Measurements from ENCODE around the gene EIF3K. TPM values are rescaled to one million over a fixed set of nuclear protein-coding genes. Genes with fewer than 3 reads are reported as not detected.

The EIF3K gene
- total and polyA plus RNA-seq, 12 donors = 177 to 537 (median 267) TPM

- Histone ChIP-seq H3K36me3 (replicated peaks in 1 of 2) (no peaks in the 10 kb centered on the region), H3K4me1 (replicated peaks in 1 of 2) (peaks cover 69 to 88% of the 10 kb centered on the region in 2 donors), H3K27me3 (no peaks in the 10 kb centered on the region), H3K4me3 (no peak overlapping the region), H3K27ac (peak overlapping the region; percentile 86 to 97 (median 96)), H3K9me3 (replicated peaks in 1 of 3) (no peaks in the 10 kb centered on the region)
- TF ChIP-seq POLR2A (IDR thresholded peaks at IDR 0.05) (no peak), CTCF (IDR thresholded peaks at IDR 0.05) (no peak)
- no peak for DNase-seq
- intact Hi-C loops (cut with DNase I) = no loop called here
- 77 to 83% (median 80%) methylated on average over 11 to 15 of the region's 15 CpGs for WGBS, 4 donors
These were observed 66.1 kb downstream of the EIF3K start for GRCh38 chr19:38684862-38685665.

- H3K4me1 ChIP-seq (replicated peaks in 1 of 2) = peaks cover 69 to 80% of the 10 kb centered on the region in 2 donors
- H3K27me3 ChIP-seq = no peaks in the 10 kb centered on the region
- no peaks in the 10 kb centered on the region for H3K9me3 ChIP-seq (replicated peaks in 1 of 3)
- DNase-seq = no peak
- no peaks in the 10 kb centered on the region for H3K36me3 ChIP-seq (replicated peaks in 1 of 2)
- no peak overlapping the region for H3K4me3 ChIP-seq
- intact Hi-C loops (cut with DNase I) = no loop called here
- 10 to 17% (median 13%) methylated on average over 6 to 10 of the region's 10 CpGs for WGBS, 4 donors
- peak overlapping the region; percentile 86 to 97 (median 96) for H3K27ac ChIP-seq
- peak; percentile 19 to 71 (median 63) for TF ChIP-seq CTCF (IDR thresholded peaks at IDR 0.05)
- TF ChIP-seq POLR2A (IDR thresholded peaks at IDR 0.05) = peak in 1 of 2 donors; percentile 17
These were observed 66.9 kb downstream of the EIF3K start for GRCh38 chr19:38685666-38686529.

GRCh38 chr19:38686530-38686888 is 67.5 kb downstream of the EIF3K start:
- Histone ChIP-seq H3K4me3 (no peak overlapping the region), H3K36me3 (replicated peaks in 1 of 2) (no peaks in the 10 kb centered on the region), H3K27me3 (no peaks in the 10 kb centered on the region), H3K9me3 (replicated peaks in 1 of 3) (no peaks in the 10 kb centered on the region), H3K27ac (peak overlapping the region; percentile 86 to 97 (median 96)), H3K4me1 (replicated peaks in 1 of 2) (peaks cover 66 to 77% of the 10 kb centered on the region in 2 donors)
- TF ChIP-seq CTCF (IDR thresholded peaks at IDR 0.05) = no peak
- no peak for TF ChIP-seq POLR2A (IDR thresholded peaks at IDR 0.05)
- intact Hi-C loops (cut with DNase I) = no loop called here
- DNase-seq = no peak
- WGBS, 4 donors = 69 to 89% (median 75%) methylated on average over 5 of the region's 5 CpGs

Other genes starting within 250 kb of the EIF3K start
- gene PSMD8, start 244.6 kb upstream of the EIF3K start, total RNA-seq = 100 to 1,000 TPM; 121 to 330 (median 211) TPM
- 100 to 1,000 TPM in 1 of 3 donors, 10 to 100 TPM in 2; 53.1 to 268 (median 64.5) TPM for gene PSMD8, start 244.6 kb upstream of the EIF3K start, polyA plus RNA-seq
- gene GGN, start 231.2 kb upstream of the EIF3K start, total RNA-seq = 1 to 10 TPM in 1 of 9 donors, under 1 TPM in 5, not detected in 3; 0.57 to 1.4 (median 0.78) TPM
- 1 to 10 TPM in 1 of 3 donors, under 1 TPM in 1, not detected in 1; 0.88 to 1.6 TPM for gene GGN, start 231.2 kb upstream of the EIF3K start, polyA plus RNA-seq
- 1 to 10 TPM in 3 of 9 donors, under 1 TPM in 5, not detected in 1; 0.06 to 3.3 (median 0.45) TPM for gene SPRED3, start 230.5 kb upstream of the EIF3K start, total RNA-seq
- 1 to 10 TPM; 1.4 TPM for gene SPRED3, start 230.5 kb upstream of the EIF3K start, polyA plus RNA-seq
- 10 to 100 TPM in 8 of 9 donors, 1 to 10 TPM in 1; 7.2 to 33.5 (median 16.6) TPM for gene FAM98C, start 216.1 kb upstream of the EIF3K start, total RNA-seq
- gene FAM98C, start 216.1 kb upstream of the EIF3K start, polyA plus RNA-seq = 10 to 100 TPM in 2 of 3 donors, 1 to 10 TPM in 1; 5.3 to 25.7 (median 20.8) TPM
- 1 to 10 TPM in 8 of 9 donors, under 1 TPM in 1; 0.22 to 10.0 (median 4.2) TPM for gene RASGRP4, start 193.0 kb upstream of the EIF3K start, total RNA-seq
- gene RASGRP4, start 193.0 kb upstream of the EIF3K start, polyA plus RNA-seq = 1 to 10 TPM; 1.3 to 4.5 (median 2.7) TPM
- gene RYR1, start 185.5 kb upstream of the EIF3K start, total RNA-seq = 1 to 10 TPM in 8 of 9 donors, under 1 TPM in 1; 0.90 to 10.0 (median 3.3) TPM
- gene RYR1, start 185.5 kb upstream of the EIF3K start, polyA plus RNA-seq = 1 to 10 TPM; 1.2 to 7.2 (median 2.0) TPM
- gene MAP4K1, start 1.2 kb upstream of the EIF3K start, total RNA-seq = 1 to 10 TPM; 1.1 to 7.9 (median 4.0) TPM
- gene MAP4K1, start 1.2 kb upstream of the EIF3K start, polyA plus RNA-seq = 10 to 100 TPM in 1 of 3 donors, 1 to 10 TPM in 2; 1.2 to 12.5 (median 6.8) TPM
- gene ACTN4, start 28.5 kb downstream of the EIF3K start, total RNA-seq = 100 to 1,000 TPM; 223 to 773 (median 563) TPM
- gene ACTN4, start 28.5 kb downstream of the EIF3K start, polyA plus RNA-seq = 100 to 1,000 TPM; 148 to 586 (median 554) TPM
- 1 to 10 TPM in 5 of 9 donors, under 1 TPM in 3, not detected in 1; 0.39 to 5.0 (median 3.3) TPM for gene CAPN12, start 125.3 kb downstream of the EIF3K start, total RNA-seq
- 10 to 100 TPM in 2 of 3 donors, under 1 TPM in 1; 0.68 to 23.1 (median 11.2) TPM for gene CAPN12, start 125.3 kb downstream of the EIF3K start, polyA plus RNA-seq
- not detected for gene LGALS7, start 154.3 kb downstream of the EIF3K start, total RNA-seq
- not detected for gene LGALS7, start 154.3 kb downstream of the EIF3K start, polyA plus RNA-seq
- gene LGALS7B, start 170.0 kb downstream of the EIF3K start, total RNA-seq = under 1 TPM in 1 of 9 donors, not detected in 8; 0.33 TPM
- 1 to 10 TPM in 1 of 3 donors, not detected in 2; 1.0 TPM for gene LGALS7B, start 170.0 kb downstream of the EIF3K start, polyA plus RNA-seq
- 1 to 10 TPM in 2 of 9 donors, under 1 TPM in 2, not detected in 5; 0.30 to 3.1 (median 1.4) TPM for gene LGALS4, start 193.8 kb downstream of the EIF3K start, total RNA-seq
- gene LGALS4, start 193.8 kb downstream of the EIF3K start, polyA plus RNA-seq = 1 to 10 TPM in 2 of 3 donors, under 1 TPM in 1; 0.64 to 4.5 (median 1.5) TPM
- gene ECH1, start 212.6 kb downstream of the EIF3K start, total RNA-seq = 100 to 1,000 TPM; 161 to 570 (median 425) TPM
- 100 to 1,000 TPM; 308 to 701 (median 481) TPM for gene ECH1, start 212.6 kb downstream of the EIF3K start, polyA plus RNA-seq
- 100 to 1,000 TPM; 133 to 295 (median 200) TPM for gene HNRNPL, start 230.8 kb downstream of the EIF3K start, total RNA-seq
- gene HNRNPL, start 230.8 kb downstream of the EIF3K start, polyA plus RNA-seq = 100 to 1,000 TPM; 195 to 241 (median 220) TPM

Data from adrenal gland (tissue), 12 donors.